ENCODE data around the gene NUP133.

DNA sequence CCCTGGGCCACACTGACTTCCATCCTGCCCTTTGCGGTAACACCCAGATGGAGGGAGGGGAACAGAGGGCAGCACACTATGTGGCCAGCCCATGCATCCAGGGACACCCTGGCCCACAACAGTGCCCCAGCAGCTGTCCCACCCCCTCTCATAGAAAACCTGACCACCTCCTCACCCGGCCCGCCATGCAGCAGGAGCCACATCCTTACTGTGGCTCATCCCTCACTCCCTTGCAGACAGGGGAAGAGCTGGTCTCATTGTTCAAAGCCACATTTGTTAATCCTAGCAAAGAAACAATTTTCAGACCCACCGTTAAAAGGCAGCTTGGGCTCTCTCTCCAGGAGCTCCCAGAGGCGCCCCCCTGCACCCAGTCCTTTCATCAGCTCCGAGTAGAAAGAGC, 23.2 kb upstream of the NUP133 start:
- TF ChIP-seq POLR2A (IDR thresholded peaks at IDR 0.05) = no peak
- TF ChIP-seq, protein P1, sequence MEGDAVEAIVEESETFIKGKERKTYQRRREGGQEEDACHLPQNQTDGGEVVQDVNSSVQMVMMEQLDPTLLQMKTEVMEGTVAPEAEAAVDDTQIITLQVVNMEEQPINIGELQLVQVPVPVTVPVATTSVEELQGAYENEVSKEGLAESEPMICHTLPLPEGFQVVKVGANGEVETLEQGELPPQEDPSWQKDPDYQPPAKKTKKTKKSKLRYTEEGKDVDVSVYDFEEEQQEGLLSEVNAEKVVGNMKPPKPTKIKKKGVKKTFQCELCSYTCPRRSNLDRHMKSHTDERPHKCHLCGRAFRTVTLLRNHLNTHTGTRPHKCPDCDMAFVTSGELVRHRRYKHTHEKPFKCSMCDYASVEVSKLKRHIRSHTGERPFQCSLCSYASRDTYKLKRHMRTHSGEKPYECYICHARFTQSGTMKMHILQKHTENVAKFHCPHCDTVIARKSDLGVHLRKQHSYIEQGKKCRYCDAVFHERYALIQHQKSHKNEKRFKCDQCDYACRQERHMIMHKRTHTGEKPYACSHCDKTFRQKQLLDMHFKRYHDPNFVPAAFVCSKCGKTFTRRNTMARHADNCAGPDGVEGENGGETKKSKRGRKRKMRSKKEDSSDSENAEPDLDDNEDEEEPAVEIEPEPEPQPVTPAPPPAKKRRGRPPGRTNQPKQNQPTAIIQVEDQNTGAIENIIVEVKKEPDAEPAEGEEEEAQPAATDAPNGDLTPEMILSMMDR (IDR thresholded peaks at IDR 0.05) = no peak

Measured in thyroid gland (tissue), 4 donors.